Cardiac muscle cell (in vitro differentiated cells and primary cell): ENCODE results near the gene NAT8L. TPM values are rescaled to one million over a fixed set of nuclear protein-coding genes. Genes with fewer than 3 reads are reported as not detected.

Source experiments
- DNase-seq, 2 donors: peaks; one replicate each; pipeline versions ENCODE4 v3.0.0 to v3.0.0-alpha.2; 2010 to 2017; ENCODE audit warnings: low read depth in 1 of 2, low spot score in 1 of 2
- H3K27ac ChIP-seq: fragments of 200-600 bp; sonication (generic); 2 replicates; pipeline ENCODE4 v1.5.1; 2016
- H3K27me3 ChIP-seq: fragments of 200-600 bp; sonication (generic); 2 replicates; pipeline ENCODE4 v1.6.0; 2016; ENCODE audit warnings: control low read depth
- H3K36me3 ChIP-seq: fragments of 200-600 bp; sonication (generic); 2 replicates; pipeline ENCODE4 v1.5.1; 2016; ENCODE audit warnings: control low read depth
- H3K4me1 ChIP-seq: fragments of 200-600 bp; sonication (generic); 2 replicates; pipeline ENCODE4 v1.8.1; 2017; ENCODE audit warnings: low read depth, mild to moderate bottlenecking, mixed run types
- H3K4me3 ChIP-seq: fragments of 200-600 bp; sonication (generic); 2 replicates; pipeline ENCODE4 v1.5.1; 2016; ENCODE audit warnings: mild to moderate bottlenecking
- H3K9me3 ChIP-seq: fragments of 200-600 bp; sonication (generic); 2 replicates; pipeline ENCODE4 v1.5.1; 2017; ENCODE audit warnings: low read depth, mild to moderate bottlenecking, control low read depth
- polyA plus RNA-seq: library from polyadenylated mRNA; unstranded; fragments of >200 nt; fragmentation: Nextera tagmentation; extraction: Ambion mirVana; gene quantifications from 2 replicates; pipeline ENCODE4 v1.2.1, GENCODE V29; 2016
- total RNA-seq: library from RNA; depleted of rRNA; stranded (reverse); fragments of >200 nt; gene quantifications from 2 replicates; pipeline ENCODE4 v1.2.3, GENCODE V29; 2016
- TF ChIP-seq, protein P1 (sequence below): IDR thresholded peaks from 2 replicates; pipeline ENCODE4 v1.5.1; 2012; ENCODE audit warnings: low read depth, mild to moderate bottlenecking, low read length

The NAT8L gene
- total and polyA plus RNA-seq, 2 experiments from 2014 or later, result 5.5 to 20.9 TPM

DNA sequence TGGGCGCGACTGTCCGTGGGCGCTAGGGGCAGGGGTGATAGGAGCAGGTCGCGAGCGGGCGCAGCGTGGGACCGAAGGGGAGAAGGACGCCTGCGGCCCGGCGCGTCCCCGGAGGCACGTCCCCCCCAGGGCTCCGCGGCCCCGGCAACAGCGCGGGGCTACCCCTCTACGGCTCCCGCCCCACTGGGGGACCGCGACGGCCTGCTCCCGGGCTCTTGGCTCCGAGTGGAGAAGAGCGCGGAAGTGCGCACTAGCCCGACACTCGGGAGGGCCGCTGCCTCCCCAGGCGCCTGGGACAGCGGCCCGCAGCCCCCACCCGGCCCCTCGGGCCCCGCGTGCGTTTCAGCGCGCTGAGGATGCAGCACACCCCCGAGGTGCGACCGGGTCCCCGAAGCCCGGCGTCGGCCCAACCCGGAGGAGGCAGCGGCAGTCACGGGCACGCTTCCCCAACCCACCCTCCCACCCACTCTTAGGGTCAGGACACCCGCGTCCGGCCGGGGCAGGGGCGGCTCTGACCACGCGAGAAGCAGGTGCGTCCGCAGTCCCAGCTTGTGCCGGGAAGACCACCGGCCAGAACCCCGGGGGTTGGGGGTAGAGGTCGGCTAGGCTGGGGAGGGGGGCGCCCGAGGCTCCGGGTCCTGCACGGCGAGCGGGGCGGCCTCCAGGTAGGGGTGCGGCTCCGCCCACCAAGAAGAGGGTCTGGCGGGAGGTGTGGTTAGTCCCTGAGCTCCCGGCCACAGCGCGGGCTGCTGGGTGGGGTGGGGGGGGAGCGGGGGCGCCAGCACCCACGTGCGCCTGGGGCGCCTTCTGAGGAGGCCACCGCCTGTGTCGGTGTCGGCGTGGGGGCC lies 18.5 kb upstream of the NAT8L start:
- H3K4me3 ChIP-seq, result peak overlapping the region; percentile 81
- peak in 1 of 2 donors; percentile 22 for DNase-seq

DNA sequence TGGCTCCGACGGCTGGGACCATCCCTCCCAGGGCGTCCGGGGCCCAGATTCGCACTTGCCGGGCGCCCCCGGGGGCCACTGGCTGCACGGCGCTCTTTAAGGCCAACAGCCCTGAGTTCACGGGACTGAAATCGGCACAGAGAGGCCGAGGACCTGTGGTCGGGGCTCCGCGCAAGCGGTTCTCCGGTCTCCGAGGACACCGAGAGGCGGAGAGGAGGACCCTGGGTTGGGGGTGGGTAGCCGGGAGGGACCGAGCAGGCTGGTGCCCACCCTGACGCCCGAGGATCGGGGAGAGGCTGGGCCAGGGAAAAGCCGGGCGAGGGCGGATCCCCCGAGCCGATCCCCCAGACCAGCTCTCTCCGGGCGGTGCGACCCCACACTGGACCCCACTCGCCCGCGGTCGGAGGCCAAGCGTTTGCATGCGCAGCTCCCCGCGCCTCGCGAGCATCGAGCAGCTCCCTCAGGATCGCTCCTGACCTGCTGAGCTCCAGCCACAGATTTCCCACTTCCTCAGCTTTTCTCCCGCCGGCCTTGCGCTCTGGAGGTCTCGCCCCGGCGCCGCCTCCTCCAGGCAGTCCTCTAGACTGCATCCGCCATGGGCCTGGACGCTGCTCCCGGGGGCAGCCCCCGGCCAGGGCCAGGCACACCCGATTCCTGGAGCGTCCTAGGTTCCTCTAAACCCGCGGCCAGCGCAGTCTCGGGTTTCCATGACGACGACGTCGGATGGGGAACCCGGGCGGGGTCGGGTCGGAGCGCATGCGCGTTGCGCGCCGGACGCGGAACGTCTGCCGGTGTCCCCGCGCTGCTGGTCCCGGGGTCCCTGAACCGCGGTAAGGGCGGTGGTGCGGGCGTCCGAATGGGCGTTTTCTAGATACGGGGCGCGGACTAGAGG lies 17.6 kb upstream of the NAT8L start:
- Histone ChIP-seq H3K9me3 (no peaks in the 10 kb centered on the region), H3K27me3 (peaks cover 22% of the 10 kb centered on the region), H3K36me3 (no peaks in the 10 kb centered on the region), H3K4me3 (peak overlapping the region; percentile 81), H3K4me1 (no peaks in the 10 kb centered on the region), H3K27ac (no peak overlapping the region)
- TF ChIP-seq, protein P1, sequence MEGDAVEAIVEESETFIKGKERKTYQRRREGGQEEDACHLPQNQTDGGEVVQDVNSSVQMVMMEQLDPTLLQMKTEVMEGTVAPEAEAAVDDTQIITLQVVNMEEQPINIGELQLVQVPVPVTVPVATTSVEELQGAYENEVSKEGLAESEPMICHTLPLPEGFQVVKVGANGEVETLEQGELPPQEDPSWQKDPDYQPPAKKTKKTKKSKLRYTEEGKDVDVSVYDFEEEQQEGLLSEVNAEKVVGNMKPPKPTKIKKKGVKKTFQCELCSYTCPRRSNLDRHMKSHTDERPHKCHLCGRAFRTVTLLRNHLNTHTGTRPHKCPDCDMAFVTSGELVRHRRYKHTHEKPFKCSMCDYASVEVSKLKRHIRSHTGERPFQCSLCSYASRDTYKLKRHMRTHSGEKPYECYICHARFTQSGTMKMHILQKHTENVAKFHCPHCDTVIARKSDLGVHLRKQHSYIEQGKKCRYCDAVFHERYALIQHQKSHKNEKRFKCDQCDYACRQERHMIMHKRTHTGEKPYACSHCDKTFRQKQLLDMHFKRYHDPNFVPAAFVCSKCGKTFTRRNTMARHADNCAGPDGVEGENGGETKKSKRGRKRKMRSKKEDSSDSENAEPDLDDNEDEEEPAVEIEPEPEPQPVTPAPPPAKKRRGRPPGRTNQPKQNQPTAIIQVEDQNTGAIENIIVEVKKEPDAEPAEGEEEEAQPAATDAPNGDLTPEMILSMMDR, result no peak
- peak; percentile 80 to 83 for DNase-seq

More for the DNA sequence above, 18.5 kb upstream of the NAT8L start:
- Histone ChIP-seq H3K36me3 (no peaks in the 10 kb centered on the region), H3K9me3 (no peaks in the 10 kb centered on the region), H3K27ac (no peak overlapping the region), H3K27me3 (peaks cover 22% of the 10 kb centered on the region), H3K4me1 (no peaks in the 10 kb centered on the region)
- TF ChIP-seq, protein P1, result no peak

DNA sequence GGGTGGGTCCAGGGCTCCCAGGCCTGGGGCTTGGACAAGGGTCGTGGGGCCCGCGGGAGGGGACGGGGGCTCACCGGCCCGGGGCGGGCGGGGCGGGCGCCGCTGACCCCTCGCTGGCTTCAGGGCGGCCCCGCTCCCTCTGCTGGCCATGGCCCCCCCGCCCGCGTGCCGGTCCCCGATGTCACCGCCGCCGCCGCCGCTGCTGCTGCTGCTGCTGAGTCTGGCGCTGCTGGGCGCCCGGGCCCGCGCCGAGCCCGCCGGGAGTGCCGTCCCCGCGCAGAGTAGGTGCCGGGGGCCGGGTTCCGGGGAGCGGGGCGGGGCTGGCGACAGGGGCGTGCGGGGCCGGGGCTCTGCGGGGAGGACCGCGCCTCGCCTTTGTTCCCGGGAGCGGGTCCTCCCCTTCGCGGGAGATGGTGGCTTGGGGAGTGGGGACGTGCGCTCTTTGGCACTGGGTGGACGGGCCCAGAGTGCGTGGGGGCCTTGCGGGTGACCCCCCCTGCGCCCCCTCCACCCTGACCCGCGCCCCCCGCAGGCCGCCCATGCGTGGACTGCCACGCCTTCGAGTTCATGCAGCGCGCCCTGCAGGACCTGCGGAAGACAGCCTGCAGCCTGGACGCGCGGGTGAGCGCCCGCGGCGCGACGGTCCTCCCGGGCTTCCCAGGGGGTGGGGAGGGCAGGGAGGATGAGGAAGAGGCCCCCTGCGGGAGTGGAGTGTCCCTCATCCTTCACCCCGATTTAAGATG lies 16.8 kb upstream of the NAT8L start:
- TF ChIP-seq, protein P1, result no peak
- Histone ChIP-seq H3K27me3 (peaks cover 22% of the 10 kb centered on the region), H3K9me3 (no peaks in the 10 kb centered on the region), H3K4me1 (no peaks in the 10 kb centered on the region), H3K4me3 (peak overlapping the region; percentile 81), H3K36me3 (no peaks in the 10 kb centered on the region), H3K27ac (no peak overlapping the region)
- peak in 1 of 2 donors; percentile 61 for DNase-seq

DNA sequence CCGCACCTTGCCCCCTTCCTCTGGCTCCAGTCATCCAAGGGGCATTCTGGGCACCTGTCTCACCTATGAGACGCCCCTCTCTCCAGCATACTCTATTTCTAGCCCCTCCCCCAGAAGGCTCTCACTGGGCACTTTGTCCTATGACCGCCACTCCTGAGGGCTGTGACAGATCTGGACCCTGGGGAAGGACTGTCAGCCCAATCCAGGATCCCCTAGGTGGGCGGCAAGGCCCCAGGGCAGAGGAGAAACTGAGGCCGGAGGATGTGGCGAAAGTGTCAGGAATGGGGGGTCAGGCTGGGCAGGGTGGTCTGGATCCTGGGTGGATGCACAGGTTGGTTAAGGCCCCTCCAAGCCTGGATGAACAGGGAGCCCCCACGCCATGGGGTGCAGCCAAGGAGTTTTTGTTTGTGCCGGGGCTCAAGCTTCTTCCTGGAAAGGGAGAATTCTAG lies 16.2 kb upstream of the NAT8L start:
- Histone ChIP-seq H3K27ac (no peak overlapping the region), H3K36me3 (no peaks in the 10 kb centered on the region), H3K27me3 (peaks cover 22% of the 10 kb centered on the region), H3K9me3 (no peaks in the 10 kb centered on the region), H3K4me1 (no peaks in the 10 kb centered on the region), H3K4me3 (peak overlapping the region; percentile 81)
- TF ChIP-seq, protein P1, result no peak
- no peak for DNase-seq
